Measurements from ENCODE around the gene MIDN.

The MIDN gene

DNA sequence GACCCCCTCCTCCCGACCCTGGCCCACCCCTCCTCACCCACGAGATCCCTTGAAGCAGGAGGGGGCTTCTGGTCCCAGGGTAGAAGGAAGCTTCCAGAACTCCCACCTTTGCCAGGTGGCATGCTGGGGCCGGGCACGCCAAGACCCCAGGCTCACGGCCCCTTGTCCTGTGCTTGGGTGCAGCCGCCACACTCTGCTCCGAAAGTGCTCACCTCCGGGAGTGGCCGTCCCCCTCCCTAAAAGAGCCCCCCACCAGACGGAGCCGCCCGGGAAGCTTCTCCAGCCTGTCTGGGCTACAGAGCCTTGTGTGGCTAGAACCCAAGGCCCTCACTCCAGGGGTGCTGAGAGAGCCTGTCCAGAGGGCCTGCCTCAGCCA lies 35.5 kb downstream of the MIDN start:
- no peak for DNase-seq

DNA sequence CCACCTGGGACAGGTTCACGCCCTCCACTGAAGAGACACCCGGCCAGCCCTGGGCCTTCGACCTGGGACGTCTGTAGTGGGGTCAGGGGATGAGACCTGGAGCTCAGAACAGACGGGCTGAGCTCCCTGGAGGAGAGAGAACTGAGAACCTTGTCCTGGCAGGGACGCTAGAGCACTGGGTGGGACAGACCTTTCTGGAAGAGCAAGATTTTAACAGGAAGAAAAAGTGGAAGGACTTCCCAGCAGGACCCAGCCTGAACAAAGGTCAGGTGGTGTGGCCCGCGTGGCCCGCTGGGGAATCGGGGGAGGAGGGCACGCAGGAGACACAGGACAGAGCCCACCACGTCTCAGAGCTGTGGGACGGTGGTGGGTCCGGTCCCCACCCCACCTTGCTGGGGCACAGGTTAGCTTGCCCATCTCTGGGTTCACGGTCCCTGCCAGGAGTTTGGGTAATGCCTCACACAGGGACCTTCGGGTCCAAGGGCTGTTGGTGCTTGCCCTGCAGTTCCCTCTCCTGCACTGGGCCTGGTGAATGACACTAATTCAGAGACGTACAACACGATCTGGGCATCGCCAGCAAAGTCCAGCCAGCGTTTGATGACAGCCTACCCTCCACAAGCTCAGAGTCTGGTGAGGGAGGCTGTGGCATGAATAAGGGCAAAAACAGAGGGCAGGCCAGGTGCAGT lies 36.1 kb downstream of the MIDN start:
- DNase-seq: no peak

DNA sequence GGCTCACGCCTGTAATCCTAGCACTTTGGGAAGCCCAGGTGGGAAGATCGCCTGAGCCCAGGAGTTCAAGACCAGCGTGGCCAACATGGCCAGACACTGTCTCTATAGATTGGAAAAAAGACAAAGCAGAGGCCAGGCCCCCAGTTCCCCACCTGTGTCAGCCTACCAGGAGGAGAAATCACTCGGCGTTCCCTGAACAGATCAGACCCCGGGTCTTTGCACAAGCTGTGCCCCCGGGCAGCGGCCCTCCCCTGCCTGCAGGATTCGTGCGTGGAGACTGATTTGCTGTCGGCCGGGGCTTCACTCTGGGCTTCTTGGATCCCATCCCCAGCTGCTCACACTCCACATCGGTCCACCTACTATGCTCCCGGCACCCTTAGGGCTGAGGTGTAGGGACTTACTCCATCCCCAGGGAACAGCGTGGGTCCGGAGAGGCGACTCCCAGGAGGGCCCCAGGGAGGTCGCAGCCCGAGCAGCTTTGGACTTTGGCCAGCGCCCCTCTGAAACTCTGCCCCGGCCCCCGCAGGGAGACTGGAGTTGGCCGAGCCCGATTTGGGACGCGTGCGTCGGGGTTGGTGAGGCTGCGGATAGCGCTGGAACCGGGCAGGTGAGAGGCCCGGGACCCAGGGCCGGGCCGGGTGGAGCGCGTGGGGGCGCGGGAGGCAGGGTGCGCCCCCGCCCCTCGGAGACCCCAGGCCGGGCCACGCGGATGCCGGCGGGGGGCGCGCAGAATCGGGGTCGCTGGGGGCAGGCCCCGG lies 36.8 kb downstream of the MIDN start:
- no peak for DNase-seq

DNA sequence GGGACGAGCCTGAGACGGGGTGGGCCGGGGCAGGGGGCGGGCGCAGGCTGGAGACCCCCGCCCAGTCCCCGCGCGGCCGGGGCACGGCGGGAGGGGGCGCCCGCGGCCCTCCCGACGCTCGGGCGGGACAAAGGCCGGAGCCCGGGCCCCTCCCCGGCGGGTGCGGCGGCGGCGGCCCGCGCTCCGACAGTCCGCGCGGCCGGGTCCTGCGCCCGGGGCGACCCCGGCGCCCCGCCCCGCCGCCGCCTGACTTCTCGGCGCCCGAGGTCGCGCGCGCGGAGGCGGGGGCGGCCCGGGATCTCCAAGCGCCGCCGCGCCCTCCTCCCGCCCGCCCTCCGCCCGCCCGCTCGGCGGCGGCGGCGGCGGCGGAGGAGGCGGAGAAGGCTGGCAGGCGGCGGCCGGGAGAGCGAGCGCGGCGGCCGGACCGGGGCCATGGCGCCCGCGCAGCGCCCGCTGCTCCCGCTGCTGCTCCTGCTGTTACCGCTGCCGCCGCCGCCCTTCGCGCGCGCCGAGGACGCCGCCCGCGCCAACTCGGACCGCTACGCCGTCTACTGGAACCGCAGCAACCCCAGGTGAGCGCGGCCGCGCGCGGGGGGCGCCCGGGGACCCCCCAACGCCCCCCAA lies 37.5 kb downstream of the MIDN start, which contains the start of gene EFNA2:
Gene EFNA2 (plus strand): TSS at position 137 of the 624 bp plus-strand sequence. CDS start 296 bp downstream, at position 433.
- DNase-seq: no peak

DNA sequence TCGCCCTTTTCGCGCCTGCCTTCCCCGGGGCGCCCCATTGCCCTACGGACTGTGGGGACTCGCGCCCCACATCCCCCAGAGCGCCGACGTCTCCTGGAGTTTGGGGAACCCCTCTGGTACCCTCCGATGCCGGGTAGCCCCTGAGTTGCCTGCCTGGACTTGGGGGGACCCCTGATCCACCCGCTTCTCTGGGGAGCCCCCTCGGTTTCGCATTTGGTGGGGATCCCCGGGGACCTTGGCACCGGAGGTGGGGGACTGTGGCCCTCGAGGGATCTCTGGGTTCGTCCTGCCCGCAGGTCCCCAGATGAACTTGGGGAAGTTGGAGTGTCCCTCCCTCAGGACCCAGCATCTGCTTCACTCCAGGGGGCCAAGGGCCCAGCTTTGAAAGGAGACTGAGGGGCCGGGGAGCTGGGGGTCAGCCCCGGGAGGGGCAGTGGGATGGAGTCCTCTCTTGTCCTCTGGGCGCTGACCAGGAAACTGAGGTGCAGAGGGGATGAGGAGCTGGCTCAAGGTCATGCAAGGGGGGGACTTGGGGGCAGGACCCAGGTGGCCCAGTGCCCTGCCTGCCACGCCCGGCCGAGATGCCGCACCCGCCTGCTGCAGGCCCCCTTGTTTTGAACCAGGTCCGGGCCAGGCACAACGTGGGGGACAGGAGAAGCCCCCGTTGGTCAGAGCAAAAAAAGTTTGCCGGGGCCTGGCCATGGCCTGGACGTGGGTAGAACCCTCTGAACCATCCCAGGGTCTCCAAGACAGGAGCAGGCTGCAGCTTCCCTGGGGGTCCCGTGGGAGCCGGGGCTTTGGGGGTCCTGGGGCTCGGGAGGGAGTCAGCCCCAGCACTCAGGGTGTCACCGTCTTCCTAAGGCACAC lies 38.3 kb downstream of the MIDN start:
- DNase-seq: no peak

DNA sequence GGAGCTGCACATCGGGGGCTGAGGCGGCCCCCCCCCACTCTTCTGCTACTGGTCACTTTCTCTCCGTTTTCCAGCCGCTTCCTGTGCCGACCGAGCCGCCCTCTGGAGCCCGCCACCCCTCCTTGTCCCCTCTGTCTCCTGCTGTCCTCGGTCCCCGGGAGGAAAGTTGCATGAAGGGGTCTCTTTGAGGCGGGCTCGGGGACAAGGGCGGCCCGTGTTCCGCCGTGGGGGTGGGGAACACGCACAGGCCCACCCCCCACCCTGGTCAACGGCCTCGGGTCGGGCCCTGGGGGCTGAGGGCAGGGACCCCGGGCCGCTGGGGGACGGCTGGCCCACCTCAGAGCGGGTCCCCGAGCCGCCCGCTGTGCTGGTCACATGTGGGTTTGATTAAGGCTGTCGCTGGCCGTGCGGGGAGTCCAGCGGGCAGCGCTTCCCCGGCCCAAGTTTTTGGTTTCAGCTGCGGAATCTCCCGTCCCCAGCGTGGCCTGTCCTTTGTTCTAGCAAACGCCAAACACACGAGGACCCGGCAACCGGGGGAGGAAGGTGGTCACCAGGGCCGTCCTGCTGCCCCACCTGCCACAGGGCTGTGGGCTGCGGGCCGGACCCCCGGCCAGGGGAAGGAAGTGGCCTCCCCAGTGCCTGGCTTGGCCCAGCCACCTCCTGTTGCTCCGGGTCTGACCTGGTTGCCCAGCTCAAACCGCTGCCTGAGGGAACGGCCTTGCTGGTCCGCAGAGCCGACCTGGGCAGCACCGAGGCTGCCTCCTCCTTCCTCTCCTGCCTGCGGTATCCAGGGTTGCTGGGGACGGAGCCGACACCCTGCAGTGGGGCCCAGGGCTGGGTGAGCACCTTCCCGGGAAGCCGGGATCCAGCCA lies 39.2 kb downstream of the MIDN start:
- no peak for DNase-seq

DNA sequence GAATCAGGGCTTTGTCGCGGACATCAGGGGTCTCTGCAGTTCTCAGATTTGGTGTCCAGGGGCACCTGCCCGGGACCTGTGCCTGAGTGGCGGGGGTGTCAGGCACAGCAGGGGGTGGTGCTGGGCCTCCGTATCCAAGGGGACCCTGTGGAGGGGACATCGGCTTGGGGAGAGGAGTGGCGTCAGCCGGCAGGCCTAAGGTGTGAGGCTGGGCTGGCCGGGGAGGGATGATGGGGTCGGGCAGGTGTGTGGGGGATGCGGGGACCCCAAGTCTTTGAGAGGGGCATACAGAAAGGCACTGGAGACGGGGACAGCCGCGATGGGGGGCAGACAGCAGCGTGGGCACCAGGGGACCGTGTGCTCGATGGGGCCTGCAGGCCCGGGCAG lies 39.8 kb downstream of the MIDN start:
- DNase-seq: no peak

DNA sequence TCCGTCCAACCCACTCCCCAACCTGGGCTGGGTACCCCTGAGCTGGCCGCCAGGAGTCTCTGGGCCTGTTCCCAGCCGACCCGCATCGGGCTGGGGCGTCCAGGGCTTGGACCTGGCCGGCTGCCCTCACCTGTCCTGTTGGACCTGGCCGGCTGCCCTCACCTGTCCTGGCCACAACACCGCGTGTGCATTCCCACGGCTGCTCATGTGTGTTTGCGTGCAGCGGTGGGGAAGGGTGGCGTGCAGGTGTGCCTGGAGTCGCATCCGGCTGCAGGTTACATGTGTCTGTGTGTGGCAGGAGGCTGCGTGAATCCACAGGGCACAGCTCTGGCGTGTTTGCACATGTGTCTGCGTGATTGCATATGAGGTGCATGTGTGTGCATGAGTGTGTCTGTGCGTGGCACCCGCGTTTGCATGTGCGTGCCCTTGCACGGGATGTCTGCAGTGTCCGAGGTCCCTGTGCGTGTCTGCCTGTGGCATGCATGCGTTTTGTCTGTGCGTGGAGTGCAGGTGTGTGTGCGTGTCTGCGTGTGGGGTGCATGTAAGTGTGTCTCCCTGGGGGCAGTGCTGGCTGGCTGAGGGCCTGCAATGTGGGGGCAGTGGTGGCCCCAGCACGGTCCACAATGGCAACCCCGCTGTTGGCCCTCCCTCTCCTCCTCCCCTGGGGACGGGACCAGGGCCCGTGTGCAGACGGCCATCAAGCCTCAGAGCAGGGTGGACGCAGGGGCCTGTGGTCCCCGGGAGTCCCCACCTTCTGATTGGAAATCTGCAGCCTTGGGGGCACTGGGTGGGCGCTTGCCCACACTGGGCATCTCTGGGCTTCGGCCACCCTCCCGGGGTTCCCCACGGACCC lies 40.7 kb downstream of the MIDN start:
- DNase-seq: no peak

DNA sequence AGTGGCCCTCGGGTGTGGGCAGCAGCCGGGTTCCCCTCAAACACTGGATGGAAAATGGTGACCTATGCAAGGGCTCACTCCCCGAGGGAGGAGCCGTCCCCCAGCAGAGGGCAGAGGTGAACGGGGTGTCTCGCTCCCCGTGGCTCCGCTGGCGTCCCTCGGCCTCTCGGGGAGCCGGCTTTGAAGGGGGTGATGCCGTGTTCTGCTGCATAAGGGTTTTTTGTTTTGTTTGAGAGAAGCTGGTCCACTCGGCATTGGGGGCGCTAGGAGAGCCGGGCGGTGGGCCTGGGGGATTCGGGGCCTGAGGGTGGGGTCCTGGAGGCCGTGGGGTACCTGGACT lies 41.3 kb downstream of the MIDN start:
- no peak for DNase-seq

DNA sequence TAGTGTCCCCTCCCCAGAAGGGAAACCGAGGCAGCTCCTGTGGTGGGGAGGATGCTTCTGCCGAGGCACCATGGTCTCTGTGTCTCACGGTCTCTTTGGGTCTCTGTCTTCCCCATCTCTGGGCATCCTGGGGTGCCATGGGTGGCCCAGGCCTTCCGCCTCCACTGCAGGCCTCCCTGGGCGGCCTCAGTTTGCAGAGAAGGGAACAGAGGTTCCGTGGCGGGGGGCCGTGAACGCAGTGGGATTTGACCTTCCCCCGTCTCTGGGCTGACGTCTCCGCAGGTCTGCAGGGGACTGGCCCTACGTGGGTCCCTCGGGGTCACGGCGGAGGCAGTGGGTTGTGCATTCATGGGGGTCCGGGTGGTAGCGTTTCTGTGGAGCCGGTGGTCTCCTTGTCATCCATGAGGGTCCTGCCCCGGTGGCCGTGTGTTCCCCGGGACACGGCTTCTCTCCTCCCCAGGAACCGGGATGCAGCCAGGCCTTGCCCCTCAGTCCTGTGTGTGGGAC lies 41.9 kb downstream of the MIDN start:
- DNase-seq: no peak

DNA sequence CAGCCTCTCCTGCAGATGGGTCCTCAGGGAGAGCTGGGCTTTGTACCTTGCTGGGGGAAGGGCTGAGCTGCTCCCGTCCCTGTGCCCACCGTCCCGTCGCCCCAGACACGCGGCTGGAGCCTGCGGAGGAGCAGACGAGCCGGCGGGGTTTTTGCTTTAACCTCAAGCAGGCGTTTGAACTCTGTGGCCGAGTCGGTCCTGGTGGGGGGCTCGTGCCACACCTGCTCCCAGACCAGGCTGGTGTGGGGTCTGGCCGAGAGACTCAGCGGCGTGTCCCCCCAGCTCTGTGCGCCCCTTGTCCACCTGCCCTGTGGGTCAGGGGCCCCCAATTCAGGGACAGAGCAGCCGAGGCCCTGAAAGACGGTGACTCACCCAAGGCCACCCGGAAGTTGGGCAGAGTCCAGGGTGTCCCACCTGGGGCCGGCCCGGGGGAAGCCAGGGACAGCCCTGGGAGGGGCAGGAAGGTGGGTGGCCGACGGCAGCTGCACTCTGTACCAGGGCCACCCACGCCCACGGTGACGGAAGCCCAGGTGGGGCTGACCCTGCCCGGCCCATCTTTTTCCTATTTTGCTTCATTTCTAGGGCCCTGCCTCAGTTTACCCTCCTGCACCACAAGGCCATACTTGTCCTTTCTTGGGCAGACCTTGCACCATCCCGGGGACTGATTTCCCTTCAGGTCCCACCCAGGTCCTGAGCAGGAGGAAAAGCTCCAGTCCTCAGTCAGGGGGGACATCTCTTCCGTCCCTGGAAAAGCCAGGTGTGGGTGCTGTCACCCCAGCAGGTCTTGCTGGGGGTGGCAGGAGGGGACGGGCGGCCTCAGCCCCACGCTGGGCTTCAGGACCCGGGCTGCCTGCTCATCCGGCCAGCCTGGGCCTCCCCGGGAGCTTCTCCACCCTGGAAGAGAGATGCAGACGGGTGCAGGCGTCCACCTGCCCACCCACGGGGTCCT lies 42.6 kb downstream of the MIDN start:
- no peak for DNase-seq

DNA sequence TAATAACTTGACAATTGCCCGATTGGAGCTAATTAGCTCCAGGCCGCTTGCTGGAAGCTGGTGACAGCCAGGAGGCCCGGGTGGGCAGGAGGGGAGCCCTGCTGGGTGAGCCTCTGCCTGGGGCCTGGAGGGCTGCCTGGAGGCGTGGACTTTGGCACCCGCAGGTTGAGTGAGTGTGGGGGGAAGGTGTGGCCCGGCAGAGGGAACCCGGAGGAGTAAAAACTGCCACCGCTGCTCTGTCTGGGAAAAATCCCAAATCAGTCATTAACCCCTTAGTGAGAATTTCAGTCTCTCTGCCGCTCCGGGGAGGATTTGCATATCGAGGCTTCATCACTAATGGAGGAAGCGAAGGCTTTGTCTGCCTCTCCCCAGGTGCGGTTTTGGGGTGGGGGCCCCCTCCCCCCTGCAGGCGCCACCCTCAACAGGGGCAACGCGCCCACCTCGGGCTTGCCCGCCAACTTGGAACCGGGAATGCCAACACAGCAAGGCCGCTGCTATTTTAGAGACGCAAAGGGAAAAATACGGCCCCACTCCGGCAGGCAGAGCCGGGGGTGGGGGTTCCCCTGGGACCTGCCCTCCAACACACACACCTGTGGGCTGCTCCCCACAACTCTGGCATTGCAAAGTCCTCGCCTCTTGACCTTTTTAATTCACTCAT lies 43.5 kb downstream of the MIDN start:
- DNase-seq: no peak

DNA sequence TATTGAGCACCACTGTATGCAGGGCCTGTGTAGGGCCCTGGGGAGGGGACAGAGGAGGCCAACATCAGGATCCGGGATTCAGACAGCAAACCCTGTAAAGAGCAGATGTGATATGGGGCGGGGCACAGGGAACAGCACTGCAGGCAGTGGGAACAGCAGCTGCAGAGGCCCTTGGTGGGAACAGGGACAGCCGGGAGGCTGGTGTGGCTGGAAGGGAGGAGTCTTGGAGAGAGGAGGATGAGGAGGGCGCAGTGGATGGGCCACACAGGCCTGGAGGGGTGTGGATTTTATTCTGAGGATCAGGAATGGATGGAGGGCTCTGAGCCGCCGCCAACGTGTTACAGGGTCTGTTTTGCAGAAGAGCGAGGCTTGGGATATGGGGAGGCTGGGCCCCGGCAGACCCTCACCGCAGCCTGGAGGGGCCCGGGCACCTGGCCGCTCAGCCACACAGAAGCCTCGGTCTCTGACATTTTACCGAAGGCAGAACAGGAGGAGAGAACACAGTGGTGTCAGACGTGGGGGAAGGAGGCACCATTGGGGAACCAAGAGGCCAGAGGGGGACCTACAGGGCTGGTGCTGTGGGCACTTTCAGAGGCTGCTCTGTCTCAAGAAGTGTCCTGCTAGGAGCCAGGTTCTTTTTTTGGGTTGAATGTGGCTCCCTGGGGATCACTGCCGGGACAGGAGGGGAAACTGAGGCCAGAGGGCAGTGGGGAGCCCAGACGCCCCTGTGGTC lies 44.2 kb downstream of the MIDN start:
- no peak for DNase-seq

DNA sequence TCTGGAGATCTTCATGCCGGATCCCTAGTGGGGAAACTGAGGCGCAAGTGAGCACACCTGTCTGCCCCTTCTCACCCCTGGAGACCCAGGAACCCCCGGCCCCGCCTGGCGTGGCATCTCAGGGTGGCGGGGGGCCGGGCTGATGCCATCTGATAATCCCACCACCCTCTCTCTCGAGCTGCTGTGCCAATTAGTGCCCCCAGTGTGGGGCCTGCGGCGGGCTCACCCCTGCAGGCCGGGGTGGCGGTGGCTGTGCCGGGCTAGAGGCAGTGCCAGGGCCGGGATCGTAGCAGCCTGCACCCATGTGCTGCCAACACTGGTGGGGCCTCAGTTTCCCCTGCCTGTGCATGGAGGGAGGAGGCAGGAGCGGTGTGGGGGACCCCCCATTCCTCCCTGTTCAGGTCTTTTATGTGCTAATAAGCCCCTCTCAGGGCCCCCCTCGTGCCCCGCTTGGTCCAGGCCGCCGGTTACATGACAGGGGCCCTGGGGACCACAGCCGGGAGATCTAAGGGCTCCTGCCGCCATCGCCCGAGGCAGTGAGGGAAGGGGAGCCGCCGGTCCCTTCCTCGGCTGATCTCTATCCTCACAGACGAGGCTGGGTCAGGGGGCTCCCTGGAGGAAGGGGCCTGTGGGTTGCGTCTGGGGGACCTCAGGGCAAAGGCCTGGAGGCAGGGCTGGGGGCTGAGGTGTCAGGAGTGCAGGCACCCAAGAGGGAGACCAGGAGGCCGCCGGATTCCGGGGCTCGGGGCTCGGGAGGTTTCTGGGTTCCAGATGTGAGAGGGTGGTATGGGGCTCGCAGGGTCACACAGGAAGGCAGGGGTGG lies 45.6 kb downstream of the MIDN start:
- DNase-seq: no peak

DNA sequence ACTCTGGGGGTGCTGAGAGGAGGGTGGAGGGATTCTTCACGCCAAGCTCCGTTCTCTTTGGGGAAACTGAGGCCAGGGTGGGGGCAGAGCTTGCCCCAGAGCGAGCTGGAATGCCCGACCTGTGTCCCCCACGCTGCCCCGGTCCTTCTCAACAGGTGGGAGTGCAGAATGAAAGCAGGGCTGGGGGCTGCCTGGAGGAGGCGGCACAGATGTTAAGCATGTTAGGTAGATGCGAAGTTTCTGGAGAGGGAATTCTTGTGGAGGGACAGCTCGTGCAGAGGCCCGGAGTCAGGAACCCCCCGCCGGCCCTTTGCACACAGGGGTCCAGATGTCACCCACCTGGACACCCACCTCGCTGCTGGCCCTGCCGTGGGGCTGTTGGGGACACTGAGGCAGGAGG lies 46.3 kb downstream of the MIDN start:
- DNase-seq: no peak

DNA sequence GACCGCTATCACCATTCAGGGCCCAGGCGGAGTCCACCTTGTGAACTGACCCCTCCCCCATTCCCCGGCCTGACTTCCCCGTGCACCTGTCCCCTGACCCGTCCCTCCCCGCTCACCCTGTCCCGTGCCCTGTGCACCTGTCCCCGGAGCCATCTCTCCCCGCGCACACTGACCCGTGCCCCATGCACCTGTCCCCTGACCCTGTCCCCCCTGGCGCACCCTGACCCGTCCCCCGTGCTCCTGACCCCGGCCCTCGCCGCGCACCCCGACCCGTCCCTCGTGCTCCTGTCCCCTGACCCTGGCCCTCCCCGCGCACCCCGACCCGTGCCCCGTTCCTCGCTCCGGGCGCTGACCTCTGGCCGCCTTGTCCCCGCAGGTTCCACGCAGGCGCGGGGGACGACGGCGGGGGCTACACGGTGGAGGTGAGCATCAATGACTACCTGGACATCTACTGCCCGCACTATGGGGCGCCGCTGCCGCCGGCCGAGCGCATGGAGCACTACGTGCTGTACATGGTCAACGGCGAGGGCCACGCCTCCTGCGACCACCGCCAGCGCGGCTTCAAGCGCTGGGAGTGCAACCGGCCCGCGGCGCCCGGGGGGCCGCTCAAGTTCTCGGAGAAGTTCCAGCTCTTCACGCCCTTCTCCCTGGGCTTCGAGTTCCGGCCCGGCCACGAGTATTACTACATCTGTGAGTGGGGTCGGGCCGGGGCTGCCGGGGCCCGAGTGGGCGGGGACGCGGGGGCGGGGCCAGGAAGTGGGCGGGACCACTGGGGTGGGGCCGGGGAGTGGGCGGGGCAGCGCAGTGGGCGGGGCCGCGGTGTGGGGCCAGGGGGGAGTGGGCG lies 47.0 kb downstream of the MIDN start:
- DNase-seq: peak; percentile 43

DNA sequence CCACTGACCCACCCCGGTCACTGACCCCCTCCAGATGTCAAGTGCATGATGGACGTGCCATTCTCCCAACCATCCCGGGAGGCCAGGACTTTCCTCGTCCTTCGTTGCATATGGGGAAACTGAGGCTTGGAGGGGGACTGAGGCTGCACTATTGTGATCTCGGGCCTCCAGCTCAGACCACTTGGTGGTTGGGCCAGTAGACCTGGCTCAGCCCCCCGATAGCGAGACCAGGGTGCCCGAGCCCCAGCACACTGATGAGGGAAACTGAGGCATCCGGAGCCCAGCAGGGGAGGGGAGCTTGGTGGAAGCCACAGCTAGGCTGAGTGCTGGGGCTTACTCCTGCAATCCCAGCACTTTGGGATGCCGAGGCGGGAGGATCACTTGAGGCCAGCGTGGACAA lies 47.7 kb downstream of the MIDN start:
- DNase-seq: no peak
